GM19324 (cell line): Measurements from ENCODE around the gene RCOR2.

Experiments
- ATAC-seq: cut with Tn5 transposase; IDR thresholded peaks from one replicate; pipeline ENCODE4 v1.9.1; 2021; ENCODE audit warnings: mild to moderate bottlenecking, moderate library complexity; ENCODE audit not compliant: unreplicated experiment, low FRiP score

The RCOR2 gene

GRCh38 chr11:63929616-63930015, 12.7 kb upstream of the RCOR2 start:
- no peak for ATAC-seq

- no peak for ATAC-seq
Observed at GRCh38 chr11:63923319-63923718, 6.4 kb upstream of the RCOR2 start.

- ATAC-seq = no peak
Observed at GRCh38 chr11:63922673-63923192, 5.8 kb upstream of the RCOR2 start.

GRCh38 chr11:63920939-63921417, 4.0 kb upstream of the RCOR2 start:
- ATAC-seq = no peak

GRCh38 chr11:63920126-63920938, 3.4 kb upstream of the RCOR2 start:
- no peak for ATAC-seq

GRCh38 chr11:63919267-63920125, 2.5 kb upstream of the RCOR2 start:
- no peak for ATAC-seq

GRCh38 chr11:63918507-63919191, 1.7 kb upstream of the RCOR2 start:
- no peak for ATAC-seq

- no peak for ATAC-seq
Observed at GRCh38 chr11:63917692-63918506, 935 bp upstream of the RCOR2 start.

- no peak for ATAC-seq
Observed at GRCh38 chr11:63915961-63916836, 765 bp downstream of the RCOR2 start.

GRCh38 chr11:63914896-63915691, 1.9 kb downstream of the RCOR2 start:
- no peak for ATAC-seq

GRCh38 chr11:63913866-63914830, 2.8 kb downstream of the RCOR2 start:
- ATAC-seq = no peak

- ATAC-seq = no peak
Observed at GRCh38 chr11:63912678-63913077, 4.3 kb downstream of the RCOR2 start.

GRCh38 chr11:63911876-63912275, 5.1 kb downstream of the RCOR2 start:
- no peak for ATAC-seq

GRCh38 chr11:63911440-63911839, 5.5 kb downstream of the RCOR2 start:
- ATAC-seq = no peak

GRCh38 chr11:63910675-63911074, 6.3 kb downstream of the RCOR2 start:
- no peak for ATAC-seq

GRCh38 chr11:63909591-63910506, 7.1 kb downstream of the RCOR2 start:
- no peak for ATAC-seq
